ENCODE results near the gene PKN2.

DNA sequence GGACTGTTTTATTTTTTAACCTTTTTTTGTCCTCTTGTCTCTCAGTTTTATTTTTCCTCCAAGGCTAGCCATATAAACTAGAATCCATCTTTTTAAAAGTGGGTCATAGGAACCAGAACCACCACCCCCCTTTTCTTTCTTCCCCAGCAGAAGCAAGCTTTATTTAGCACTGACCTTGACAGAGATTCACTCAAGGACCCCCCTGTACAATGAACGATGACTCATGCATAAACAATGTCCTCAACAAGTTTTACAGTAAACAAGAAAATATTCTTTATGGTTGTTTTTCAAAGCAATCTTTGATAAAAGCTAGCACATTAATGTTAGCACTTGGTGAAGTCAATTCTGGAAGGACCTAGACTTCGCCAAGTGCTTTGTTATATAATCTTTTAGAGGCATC lies 14.1 kb downstream of the PKN2 start:
- TF ChIP-seq, protein P1, sequence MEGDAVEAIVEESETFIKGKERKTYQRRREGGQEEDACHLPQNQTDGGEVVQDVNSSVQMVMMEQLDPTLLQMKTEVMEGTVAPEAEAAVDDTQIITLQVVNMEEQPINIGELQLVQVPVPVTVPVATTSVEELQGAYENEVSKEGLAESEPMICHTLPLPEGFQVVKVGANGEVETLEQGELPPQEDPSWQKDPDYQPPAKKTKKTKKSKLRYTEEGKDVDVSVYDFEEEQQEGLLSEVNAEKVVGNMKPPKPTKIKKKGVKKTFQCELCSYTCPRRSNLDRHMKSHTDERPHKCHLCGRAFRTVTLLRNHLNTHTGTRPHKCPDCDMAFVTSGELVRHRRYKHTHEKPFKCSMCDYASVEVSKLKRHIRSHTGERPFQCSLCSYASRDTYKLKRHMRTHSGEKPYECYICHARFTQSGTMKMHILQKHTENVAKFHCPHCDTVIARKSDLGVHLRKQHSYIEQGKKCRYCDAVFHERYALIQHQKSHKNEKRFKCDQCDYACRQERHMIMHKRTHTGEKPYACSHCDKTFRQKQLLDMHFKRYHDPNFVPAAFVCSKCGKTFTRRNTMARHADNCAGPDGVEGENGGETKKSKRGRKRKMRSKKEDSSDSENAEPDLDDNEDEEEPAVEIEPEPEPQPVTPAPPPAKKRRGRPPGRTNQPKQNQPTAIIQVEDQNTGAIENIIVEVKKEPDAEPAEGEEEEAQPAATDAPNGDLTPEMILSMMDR (IDR thresholded peaks at IDR 0.05; ENCODE audit: low read length) = no peak
- no peak for TF ChIP-seq EZH2phosphoT487 (IDR thresholded peaks at IDR 0.05; ENCODE audit: low read length)
- TF ChIP-seq EZH2 (optimal IDR thresholded peaks at IDR 0.05; ENCODE audit: low read depth, low read length) = no peak
